GM21786 (cell line): ENCODE measurements around the gene RET.
"Not testable (repeated sequence)": the region's sequence is repeated elsewhere in the genome, so short reads cannot be mapped to it uniquely, and the experiment has no call there.

Experiments used
- ATAC-seq: cut with Tn5 transposase; IDR thresholded peaks from one replicate; pipeline ENCODE4 v1.9.1; 2021; ENCODE audit not compliant: unreplicated experiment

The RET gene

GRCh38 chr10:43131906-43132305 is 55.0 kb downstream of the RET start:
- ATAC-seq, result no peak

- no peak for ATAC-seq
Observed at GRCh38 chr10:43132867-43133787, 56.3 kb downstream of the RET start.

GRCh38 chr10:43134126-43134905 is 57.4 kb downstream of the RET start:
- no peak for ATAC-seq

- ATAC-seq, result no peak
Observed at GRCh38 chr10:43135064-43135463, 58.2 kb downstream of the RET start.

- ATAC-seq, result no peak
Observed at GRCh38 chr10:43135656-43136055, 58.8 kb downstream of the RET start.

GRCh38 chr10:43136432-43136831 is 59.6 kb downstream of the RET start:
- ATAC-seq, result no peak

GRCh38 chr10:43136995-43137716 is 60.3 kb downstream of the RET start:
- ATAC-seq, result no peak

GRCh38 chr10:43137717-43138020 is 60.8 kb downstream of the RET start:
- ATAC-seq, result no peak

- peak; percentile 61 for ATAC-seq
Observed at GRCh38 chr10:43138021-43138756, 61.3 kb downstream of the RET start, which contains the start of gene CSGALNACT2. CSGALNACT2 (plus strand) TSS chr10:43138445; CDS start chr10:43155150, 16,705 bp downstream.

- ATAC-seq, result peak; percentile 27
Observed at GRCh38 chr10:43138757-43139241, 61.9 kb downstream of the RET start.

- ATAC-seq, result no peak
Observed at GRCh38 chr10:43141421-43141820, 64.6 kb downstream of the RET start.

- no peak for ATAC-seq
Observed at GRCh38 chr10:43145311-43145710, 68.4 kb downstream of the RET start.

- not testable (repeated sequence) for ATAC-seq
Observed at GRCh38 chr10:43145936-43146335, 69.1 kb downstream of the RET start.

- no peak for ATAC-seq
Observed at GRCh38 chr10:43151371-43151770, 74.5 kb downstream of the RET start.

GRCh38 chr10:43153901-43154300 is 77.0 kb downstream of the RET start:
- no peak for ATAC-seq

GRCh38 chr10:43155221-43155620 is 78.4 kb downstream of the RET start:
- ATAC-seq, result no peak

GRCh38 chr10:43155741-43156140 is 78.9 kb downstream of the RET start:
- no peak for ATAC-seq

GRCh38 chr10:43156590-43157341 is 79.9 kb downstream of the RET start:
- ATAC-seq, result no peak

GRCh38 chr10:43158636-43159035 is 81.8 kb downstream of the RET start:
- ATAC-seq, result no peak
